ENCODE measurements around the gene ARHGAP6.

ARHGAP6 gene

DNA sequence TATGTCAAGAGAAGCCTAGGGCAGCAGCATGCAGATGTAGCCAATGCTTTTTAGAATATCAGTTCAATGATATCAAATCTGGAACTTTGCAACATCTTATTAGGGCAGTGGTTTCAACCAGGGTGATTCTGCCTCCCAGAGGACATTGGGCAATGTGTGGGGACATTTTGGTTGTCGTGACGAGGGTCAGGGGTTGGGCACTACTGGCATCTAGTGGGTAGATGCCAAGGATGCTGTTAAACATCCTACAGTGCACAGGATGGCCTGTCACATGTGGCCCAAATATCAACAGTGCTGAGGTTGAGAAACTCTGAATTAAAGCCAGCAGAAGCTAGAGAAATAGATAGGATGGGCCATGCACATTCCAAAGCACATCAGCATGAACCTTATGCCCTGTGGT lies 220.2 kb downstream of the ARHGAP6 start:
- no peaks in the 10 kb centered on the region for H3K4me1 Mint-ChIP-seq
- no peak overlapping the region for H3K27ac Mint-ChIP-seq
- H3K36me3 Mint-ChIP-seq = no peaks in the 10 kb centered on the region
- H3K4me3 Mint-ChIP-seq = no peak overlapping the region
- H3K27me3 Mint-ChIP-seq = no peaks in the 10 kb centered on the region
- no peaks in the 10 kb centered on the region for H3K9me3 Mint-ChIP-seq

DNA sequence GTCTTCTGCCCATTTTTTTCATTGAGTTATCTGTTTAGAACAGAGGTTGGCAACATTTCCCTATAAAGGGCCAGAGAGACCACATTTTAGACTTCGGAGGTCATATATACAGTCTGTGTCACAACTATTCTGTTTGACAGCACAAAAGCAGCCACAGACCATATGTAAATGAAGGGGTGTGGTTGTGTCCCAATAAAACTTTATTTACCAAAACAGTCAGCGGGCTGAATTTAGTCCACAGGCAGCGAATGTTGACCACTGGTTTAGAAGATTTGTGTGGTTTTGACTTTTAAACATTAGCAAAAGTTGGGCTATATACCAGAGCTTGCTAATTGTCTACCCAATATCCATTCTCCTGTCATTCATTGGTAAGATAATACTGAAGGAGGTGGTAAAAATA lies 221.7 kb downstream of the ARHGAP6 start:
- no peaks in the 10 kb centered on the region for H3K4me1 Mint-ChIP-seq
- H3K27ac Mint-ChIP-seq = no peak overlapping the region
- H3K9me3 Mint-ChIP-seq = no peaks in the 10 kb centered on the region
- no peak overlapping the region for H3K4me3 Mint-ChIP-seq
- H3K27me3 Mint-ChIP-seq = no peaks in the 10 kb centered on the region
- no peaks in the 10 kb centered on the region for H3K36me3 Mint-ChIP-seq

DNA sequence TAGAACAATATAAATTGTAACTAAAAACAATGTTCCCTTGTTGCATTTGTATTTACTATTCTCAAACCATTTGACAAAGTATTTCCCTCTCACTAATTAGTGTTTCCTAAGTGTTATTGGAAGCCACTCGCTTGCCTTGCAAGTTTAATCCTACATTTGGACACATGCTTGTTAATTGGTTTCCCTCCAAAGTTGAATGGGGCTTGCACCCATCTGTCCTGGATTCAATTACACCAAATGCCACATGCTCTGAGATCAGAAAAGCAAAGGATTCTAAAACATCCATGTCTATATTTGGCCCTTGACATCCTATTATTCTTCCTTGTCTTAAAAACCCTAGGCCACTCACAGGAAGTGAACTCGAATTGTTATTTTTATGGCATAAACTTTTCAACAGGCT lies 225.9 kb downstream of the ARHGAP6 start:
- H3K27me3 Mint-ChIP-seq = no peaks in the 10 kb centered on the region
- no peaks in the 10 kb centered on the region for H3K36me3 Mint-ChIP-seq
- H3K9me3 Mint-ChIP-seq = no peaks in the 10 kb centered on the region
- H3K4me1 Mint-ChIP-seq = no peaks in the 10 kb centered on the region
- no peak overlapping the region for H3K27ac Mint-ChIP-seq
- no peak overlapping the region for H3K4me3 Mint-ChIP-seq

DNA sequence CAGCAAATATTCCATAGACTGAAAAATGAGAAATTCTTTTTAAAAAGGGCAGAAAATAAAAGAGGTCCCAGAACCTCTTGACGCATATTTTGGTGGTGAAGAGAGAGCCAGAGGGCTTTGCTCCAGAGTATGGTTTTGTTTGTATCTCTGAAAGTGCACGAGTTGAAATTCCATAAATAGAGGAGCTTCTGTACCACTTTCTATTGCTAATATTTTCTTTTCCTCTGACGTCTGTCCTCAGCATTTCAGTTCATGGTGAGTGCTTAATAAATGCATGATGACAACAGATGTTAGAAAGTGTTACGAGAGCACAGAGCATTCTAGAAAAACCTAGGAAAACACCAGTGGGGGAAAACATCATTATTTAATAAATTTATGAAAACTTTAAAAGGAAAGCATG lies 227.0 kb downstream of the ARHGAP6 start:
- no peak overlapping the region for H3K27ac Mint-ChIP-seq
- no peaks in the 10 kb centered on the region for H3K27me3 Mint-ChIP-seq
- no peak overlapping the region for H3K4me3 Mint-ChIP-seq
- no peaks in the 10 kb centered on the region for H3K36me3 Mint-ChIP-seq
- H3K9me3 Mint-ChIP-seq = no peaks in the 10 kb centered on the region
- no peaks in the 10 kb centered on the region for H3K4me1 Mint-ChIP-seq

DNA sequence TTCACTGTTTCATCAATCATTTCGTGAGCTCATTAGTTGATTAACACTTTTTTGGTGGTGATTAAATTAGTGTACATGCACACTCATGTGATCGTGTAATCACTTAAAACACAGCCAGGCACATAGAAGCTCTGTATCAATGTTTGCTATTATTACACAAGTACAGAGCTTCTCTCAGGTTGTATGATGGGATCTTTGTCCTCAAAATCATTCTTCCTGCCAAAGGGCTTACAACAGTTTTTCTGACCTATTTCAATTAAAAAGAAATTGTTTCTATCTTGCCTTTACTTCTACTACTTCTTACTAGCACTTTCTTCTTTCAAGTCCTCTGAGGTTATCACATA lies 227.4 kb downstream of the ARHGAP6 start:
- Mint-ChIP-seq H3K27ac (no peak overlapping the region), H3K9me3 (no peaks in the 10 kb centered on the region), H3K36me3 (no peaks in the 10 kb centered on the region), H3K4me3 (no peak overlapping the region), H3K4me1 (no peaks in the 10 kb centered on the region), H3K27me3 (no peaks in the 10 kb centered on the region)

DNA sequence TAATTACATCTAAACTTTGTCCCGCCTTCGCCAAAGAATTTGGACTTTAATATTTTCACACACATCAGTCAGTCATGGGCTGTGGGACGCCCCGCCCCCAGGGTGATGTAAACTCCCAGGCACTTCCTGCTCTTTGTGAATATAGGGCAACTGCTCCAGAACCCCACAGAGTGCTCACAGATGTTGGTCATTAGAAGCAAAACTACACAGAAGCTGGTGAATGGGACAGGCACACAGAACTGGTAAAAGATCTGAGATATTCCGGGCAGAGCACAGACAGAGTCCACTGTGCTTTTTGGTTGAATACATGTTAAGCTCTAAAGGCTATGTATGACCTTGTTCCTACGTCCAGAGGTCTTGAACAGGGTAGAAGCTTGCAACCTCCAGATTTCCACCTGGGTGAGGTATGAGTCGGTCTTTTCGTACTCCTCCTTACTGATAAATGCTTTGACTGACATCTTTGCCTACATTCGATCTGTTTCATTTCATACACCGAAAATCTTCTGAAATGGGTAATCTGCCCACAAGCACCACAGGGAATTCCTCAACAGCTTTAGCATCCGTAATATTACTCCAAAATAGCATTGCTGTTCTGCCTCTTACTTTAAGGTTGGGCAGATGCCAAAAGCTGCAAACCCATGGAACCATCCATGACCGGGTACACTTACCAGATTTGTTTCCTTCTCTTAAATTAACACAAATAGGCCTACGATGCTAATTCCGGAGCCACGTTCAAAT lies 227.9 kb downstream of the ARHGAP6 start:
- Mint-ChIP-seq H3K9me3 (no peaks in the 10 kb centered on the region), H3K27ac (no peak overlapping the region), H3K4me1 (no peaks in the 10 kb centered on the region), H3K36me3 (no peaks in the 10 kb centered on the region), H3K4me3 (no peak overlapping the region), H3K27me3 (peaks cover 3% of the 10 kb centered on the region)

DNA sequence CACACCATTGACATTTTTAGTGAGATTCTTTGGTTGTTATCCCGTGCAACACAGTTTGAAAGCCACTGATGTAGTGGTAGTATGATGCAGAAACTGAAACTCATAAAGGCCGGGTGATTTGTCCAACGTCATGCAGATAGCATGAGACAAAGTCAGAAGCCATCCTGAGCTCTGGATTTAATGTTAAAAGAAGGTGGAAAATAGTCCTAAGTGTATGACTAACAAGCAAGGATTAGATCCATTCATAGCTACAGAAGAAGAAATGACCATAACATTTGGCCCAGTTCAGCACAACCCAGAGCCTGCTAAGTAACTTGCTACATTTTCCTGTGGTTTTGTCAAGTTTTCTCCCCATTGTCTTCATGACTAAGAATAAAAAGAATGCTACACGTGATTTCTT lies 230.2 kb downstream of the ARHGAP6 start:
- Mint-ChIP-seq H3K4me1 (no peaks in the 10 kb centered on the region), H3K4me3 (no peak overlapping the region), H3K9me3 (no peaks in the 10 kb centered on the region), H3K27me3 (peaks cover 4% of the 10 kb centered on the region), H3K36me3 (no peaks in the 10 kb centered on the region), H3K27ac (no peak overlapping the region)

DNA sequence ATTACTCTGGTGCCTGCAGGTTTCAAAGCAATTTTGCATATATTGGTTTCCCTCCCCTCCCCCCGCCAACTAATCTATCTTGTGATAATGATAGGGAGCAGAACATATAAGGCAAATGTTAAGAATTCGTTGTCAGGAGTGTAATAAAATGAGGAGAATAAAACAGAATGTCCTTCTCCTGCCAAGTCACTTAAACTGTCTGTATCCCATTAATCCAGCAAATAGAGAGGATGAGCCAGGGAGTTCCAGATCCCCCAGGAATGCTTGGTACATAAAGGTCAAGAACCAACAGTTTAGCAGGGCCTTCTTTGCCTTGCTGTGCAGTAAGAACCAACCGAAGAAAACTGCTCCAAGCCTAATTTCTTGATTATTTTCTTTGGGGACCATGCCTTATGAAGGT lies 231.1 kb downstream of the ARHGAP6 start:
- peaks cover 4% of the 10 kb centered on the region for H3K27me3 Mint-ChIP-seq
- no peaks in the 10 kb centered on the region for H3K36me3 Mint-ChIP-seq
- no peaks in the 10 kb centered on the region for H3K4me1 Mint-ChIP-seq
- H3K27ac Mint-ChIP-seq = no peak overlapping the region
- H3K9me3 Mint-ChIP-seq = no peaks in the 10 kb centered on the region
- H3K4me3 Mint-ChIP-seq = no peak overlapping the region

DNA sequence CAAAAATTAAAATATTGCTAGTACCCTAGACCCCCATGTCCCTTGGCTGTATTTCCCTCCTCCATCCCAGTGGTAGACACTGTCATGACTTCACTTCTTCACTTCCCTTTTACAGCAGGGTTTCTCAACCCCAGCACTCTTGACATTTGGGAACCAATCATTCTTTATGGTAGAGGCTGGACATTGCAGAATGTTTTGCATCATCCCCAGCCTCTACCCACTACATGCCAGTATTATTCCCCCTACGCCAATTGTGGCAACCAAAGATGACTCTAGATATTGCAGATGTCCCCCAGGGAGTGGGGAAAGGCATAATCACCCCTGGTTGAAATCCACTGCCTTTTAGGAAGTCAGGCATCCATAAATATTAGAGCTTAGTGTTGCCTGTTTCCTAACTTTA lies 233.9 kb downstream of the ARHGAP6 start:
- Mint-ChIP-seq H3K9me3 (no peaks in the 10 kb centered on the region), H3K4me3 (no peak overlapping the region), H3K4me1 (no peaks in the 10 kb centered on the region), H3K27ac (no peak overlapping the region), H3K27me3 (peaks cover 12% of the 10 kb centered on the region), H3K36me3 (no peaks in the 10 kb centered on the region)

DNA sequence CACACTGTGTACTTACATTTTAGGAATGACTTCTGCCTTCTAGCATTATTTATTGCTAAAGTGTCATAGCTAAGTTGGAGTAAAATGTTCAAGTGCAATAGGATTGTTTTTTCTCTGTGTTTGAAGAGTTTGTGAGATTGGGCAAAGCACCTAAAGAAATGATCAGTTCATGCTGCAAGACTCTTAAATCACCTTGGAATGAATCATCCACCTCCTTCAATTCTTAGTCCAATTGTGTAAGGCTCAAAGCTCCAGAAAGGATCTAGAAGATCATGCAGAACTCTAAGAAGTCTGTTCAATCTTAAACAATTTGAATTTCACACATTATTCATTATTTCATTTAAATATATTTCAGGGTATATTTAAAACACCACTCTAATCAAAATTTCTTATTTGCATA lies 235.4 kb downstream of the ARHGAP6 start:
- no peaks in the 10 kb centered on the region for H3K4me1 Mint-ChIP-seq
- H3K27me3 Mint-ChIP-seq = peaks cover 16% of the 10 kb centered on the region

DNA sequence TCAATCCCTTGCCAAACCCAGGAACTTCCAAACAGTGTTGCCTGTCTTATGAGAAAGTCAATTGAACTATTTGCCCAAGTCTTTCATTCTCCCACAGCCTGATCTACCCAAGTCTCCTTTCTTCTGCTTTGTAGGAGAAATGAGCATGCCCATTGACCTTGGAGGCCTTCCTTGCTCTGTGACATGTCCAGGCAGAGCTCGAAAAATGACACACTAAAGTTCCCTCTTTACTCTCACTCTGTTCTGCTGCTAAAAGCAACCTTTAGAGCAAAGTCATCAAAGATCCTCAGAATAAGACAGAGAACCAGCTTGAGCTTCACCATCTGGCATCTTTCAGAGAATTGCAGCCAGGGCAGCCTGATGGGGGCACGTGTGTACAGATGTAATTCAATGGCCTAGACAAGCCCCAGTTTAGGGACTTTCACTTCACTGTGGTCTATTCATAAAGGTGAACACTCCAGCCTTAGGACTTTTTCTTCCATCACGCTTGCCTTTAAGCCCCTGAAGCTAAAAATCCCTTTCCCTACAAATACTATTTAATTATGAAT lies 236.1 kb downstream of the ARHGAP6 start:
- no peak overlapping the region for H3K27ac Mint-ChIP-seq
- no peak overlapping the region for H3K4me3 Mint-ChIP-seq
- no peaks in the 10 kb centered on the region for H3K36me3 Mint-ChIP-seq
- H3K27me3 Mint-ChIP-seq = peaks cover 18% of the 10 kb centered on the region
- H3K9me3 Mint-ChIP-seq = no peaks in the 10 kb centered on the region
- H3K4me1 Mint-ChIP-seq = no peaks in the 10 kb centered on the region

More for the DNA sequence above, 235.4 kb downstream of the ARHGAP6 start:
- Mint-ChIP-seq H3K27ac (no peak overlapping the region), H3K36me3 (no peaks in the 10 kb centered on the region), H3K4me3 (no peak overlapping the region), H3K9me3 (no peaks in the 10 kb centered on the region)

DNA sequence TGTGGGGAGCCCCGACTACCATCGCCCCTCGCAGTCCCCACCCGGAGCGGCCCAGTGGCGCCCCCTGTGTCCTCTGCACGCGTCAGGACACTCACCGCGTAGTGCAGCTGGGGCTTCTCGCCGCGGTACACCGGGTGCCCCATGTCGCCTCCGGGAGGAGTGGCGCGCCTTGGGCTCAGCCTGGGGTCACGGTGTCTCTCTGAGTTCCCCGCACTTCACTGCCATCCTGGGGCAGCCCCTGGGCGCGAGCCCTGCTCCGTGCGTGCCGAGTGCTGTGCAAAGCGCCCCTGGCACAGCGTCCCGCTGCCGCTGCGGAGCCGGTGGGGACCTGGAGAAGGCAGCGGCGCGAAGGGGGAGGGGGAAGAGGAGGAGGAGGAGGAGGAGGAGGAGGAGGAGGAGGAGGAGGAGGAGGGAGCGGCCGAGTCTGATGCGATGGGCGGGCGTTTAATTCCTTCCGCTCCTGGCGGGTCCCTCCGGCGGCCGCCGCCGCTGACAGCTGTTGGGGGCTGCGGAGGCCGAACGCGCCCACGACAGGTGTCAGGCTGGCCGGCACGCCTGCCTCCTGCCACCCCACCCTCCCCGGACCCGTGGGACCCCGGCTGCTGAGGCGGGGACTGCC lies 238.2 kb downstream of the ARHGAP6 start:
- Mint-ChIP-seq H3K4me3 (no peak overlapping the region), H3K4me1 (no peaks in the 10 kb centered on the region), H3K27me3 (peaks cover 16% of the 10 kb centered on the region), H3K27ac (no peak overlapping the region), H3K36me3 (no peaks in the 10 kb centered on the region), H3K9me3 (no peaks in the 10 kb centered on the region)

DNA sequence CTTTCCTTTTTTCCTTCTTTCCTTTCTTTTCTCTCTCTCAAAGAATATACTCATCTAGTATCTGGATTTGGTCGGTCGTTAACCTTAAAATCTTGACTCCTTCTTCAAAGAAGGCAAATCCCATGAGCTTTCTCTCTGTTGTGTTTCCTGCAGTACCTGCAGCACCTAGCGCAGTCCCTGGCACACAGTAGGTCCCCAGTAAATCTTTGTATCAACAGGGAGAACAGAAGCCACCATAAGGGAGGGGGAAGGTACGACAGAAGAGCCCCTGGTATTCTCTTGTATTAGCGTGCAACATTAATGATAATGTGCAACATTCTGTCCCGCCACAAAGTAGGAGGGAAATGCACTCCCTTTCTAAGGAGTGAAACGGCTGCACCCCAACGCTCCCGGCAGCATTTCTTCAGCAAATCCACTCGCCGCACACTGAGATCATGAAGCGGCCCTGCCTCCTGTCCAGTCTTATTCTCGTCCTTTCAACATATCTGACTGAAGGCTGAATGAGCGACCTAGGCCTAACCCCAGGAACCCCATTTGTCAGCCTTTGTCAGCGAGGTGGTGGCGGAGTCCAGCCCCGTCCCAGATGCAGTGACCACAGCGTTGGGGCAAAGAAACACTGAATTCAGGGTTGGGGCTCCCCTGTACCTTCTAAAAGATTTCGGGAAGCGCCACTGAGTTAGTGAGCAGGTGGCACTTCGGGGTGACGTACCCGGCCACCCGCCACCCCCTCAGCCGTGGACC lies 238.8 kb downstream of the ARHGAP6 start:
- Mint-ChIP-seq H3K27me3 (peaks cover 16% of the 10 kb centered on the region), H3K27ac (no peak overlapping the region), H3K4me3 (no peak overlapping the region), H3K4me1 (no peaks in the 10 kb centered on the region), H3K9me3 (no peaks in the 10 kb centered on the region), H3K36me3 (no peaks in the 10 kb centered on the region)

DNA sequence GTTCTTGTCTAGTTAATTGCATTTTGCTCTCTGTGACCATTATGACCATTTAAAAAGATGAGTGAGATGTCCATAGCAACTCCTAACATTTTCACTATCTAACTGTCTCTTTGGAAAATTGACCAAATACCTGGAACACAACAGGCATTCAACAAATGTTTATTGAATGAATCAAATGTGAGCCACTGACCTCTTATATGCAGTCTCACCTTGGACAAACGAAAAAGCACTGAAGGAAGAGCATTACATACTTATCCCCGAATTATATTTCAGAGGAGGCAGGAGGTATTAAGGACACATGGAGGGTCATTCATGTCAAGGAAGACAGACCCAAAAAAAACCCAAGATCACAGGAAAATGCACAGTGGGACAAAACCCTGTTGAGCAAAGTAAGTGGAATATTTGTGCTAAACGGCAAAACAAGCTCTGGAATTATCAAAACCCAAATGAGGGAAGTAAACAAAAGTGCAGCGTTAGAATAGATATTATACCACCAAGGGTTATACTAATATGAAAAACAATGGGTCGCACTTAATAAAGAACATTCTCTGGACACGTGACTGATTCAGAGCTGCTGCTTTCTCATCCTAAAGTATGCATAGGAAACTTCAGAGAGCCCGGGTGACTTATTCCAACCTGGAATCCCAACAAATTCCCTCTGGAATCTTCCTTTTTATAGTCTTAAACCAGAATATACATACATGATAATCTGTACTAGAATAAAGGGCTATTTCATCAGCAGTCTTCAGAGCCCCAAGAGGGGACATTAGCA lies 240.6 kb downstream of the ARHGAP6 start:
- no peaks in the 10 kb centered on the region for H3K9me3 Mint-ChIP-seq
- H3K36me3 Mint-ChIP-seq = no peaks in the 10 kb centered on the region
- no peaks in the 10 kb centered on the region for H3K4me1 Mint-ChIP-seq
- peaks cover 16% of the 10 kb centered on the region for H3K27me3 Mint-ChIP-seq
- H3K4me3 Mint-ChIP-seq = no peak overlapping the region
- H3K27ac Mint-ChIP-seq = no peak overlapping the region

DNA sequence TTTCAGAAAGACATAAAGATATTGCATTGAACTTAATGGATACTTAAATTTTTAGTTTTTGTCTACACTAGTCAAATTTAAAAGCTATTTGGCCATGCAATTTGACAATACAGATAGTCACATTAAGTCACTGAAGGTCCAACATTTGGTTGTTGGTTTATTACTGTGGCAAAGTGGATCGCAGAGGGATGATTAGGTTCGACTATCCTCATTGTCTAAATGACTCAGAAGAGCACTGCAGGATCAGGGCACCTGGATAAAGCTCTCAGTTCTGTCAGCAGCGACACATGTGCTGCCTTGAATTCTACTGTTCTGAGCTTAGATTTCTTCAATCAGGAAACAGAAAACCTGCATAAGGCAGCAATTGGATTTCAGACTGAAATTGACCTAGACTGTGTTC lies 241.8 kb downstream of the ARHGAP6 start:
- Mint-ChIP-seq H3K4me1 (no peaks in the 10 kb centered on the region), H3K27ac (no peak overlapping the region), H3K4me3 (no peak overlapping the region), H3K9me3 (no peaks in the 10 kb centered on the region), H3K36me3 (no peaks in the 10 kb centered on the region), H3K27me3 (peaks cover 14% of the 10 kb centered on the region)

Measured in activated naive CD4-positive, alpha-beta T cell treated with anti-CD3 and anti-CD28 coated beads, Interleukin-2, amount 50 U/mL, for 24 hours (primary cell).